ENCODE data around the gene OGFR. TPM values are rescaled to one million over a fixed set of nuclear protein-coding genes. Genes with fewer than 3 reads are reported as not detected.

Gene OGFR
- total RNA-seq, 1 experiment from 2014 or later = 55.0 TPM

DNA sequence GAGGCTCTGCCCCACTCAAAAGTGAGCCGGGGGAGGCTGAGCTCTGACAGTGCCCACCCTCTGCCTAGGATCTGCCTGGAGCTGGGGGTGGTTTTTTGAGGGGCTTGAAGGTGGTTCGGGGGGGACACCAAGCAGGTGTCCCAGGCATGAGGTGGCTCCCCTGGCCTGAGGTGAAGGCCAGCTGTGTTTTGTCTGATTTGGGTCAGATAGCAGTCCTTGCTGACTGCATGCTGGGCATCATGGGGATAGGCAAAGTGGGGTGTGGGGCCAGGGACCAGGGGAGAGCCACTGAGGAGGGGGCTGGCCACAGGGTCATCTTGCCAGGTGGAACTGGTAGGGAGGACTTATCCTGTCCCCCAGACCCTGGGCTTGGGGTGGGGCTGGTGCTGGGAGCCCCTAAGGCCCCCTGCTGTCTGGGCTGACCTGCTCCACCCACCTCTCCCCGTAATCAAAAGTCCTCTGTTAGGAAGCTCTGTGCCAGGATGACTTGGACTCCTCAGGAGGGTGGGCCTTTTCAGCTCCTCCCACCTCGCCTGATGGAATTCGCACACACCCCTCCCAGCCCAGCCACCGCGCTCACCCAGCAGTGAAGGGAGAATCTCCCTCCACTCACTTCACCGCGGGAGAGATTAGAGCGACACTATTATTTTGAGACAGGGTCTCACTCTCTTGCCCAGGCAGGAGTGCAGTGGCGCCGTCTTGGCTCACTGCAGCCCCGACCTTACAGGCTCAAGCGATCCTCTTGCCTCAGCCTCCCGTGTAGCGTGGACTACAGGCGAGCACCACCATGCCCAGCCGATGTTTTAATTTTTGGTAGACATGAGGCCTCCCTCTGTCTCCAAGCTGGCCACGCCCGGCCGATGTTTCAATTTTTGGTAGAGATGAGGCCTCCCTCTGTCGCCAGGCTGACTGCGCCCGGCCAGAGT is 10.7 kb downstream of the OGFR start:
- peak; percentile 79 for DNase-seq (ENCODE audit: low read depth)

DNA sequence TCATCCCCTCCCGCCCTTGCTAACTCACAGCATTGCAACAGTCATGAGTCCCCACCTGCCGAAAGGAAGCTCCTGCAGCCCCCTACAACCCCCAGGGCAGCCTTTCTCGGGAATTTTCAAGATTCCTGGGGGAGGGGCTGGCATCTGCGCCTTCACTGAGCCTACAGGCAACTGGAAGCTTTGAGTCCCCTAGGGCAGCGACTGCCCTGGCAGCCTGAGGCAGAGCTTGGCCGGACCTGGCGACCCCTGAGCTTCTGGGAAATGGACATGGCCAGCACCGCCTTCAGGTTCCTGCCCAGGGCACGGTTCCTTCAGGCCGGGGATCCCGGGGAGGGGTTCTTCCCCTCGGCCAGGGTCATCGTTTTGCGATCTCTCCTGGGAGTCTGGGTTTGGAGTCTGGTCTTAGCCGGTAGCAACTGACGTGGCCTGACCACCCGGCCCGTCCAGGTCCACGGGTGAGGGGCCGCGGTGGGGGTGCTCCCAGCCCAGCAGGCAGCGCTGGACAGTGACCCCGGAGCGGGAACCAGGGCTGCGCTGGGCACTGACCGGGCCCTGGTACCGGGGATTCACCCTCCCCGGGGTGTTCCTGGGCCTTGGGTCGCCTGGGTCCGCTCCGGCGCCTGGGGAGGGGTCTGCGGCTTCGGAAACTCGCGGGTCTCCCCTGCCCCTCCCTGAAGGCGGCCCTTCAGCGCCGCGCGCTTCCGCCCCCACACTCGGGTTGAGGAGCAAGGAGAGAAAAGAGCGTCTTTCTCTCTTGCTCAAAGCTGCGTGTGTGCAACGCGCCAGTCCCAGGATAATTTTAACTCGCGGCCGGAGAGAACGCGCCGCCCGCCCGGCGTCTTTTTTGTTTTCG is 11.6 kb downstream of the OGFR start:
- no peak for DNase-seq (ENCODE audit: low read depth)

DNA sequence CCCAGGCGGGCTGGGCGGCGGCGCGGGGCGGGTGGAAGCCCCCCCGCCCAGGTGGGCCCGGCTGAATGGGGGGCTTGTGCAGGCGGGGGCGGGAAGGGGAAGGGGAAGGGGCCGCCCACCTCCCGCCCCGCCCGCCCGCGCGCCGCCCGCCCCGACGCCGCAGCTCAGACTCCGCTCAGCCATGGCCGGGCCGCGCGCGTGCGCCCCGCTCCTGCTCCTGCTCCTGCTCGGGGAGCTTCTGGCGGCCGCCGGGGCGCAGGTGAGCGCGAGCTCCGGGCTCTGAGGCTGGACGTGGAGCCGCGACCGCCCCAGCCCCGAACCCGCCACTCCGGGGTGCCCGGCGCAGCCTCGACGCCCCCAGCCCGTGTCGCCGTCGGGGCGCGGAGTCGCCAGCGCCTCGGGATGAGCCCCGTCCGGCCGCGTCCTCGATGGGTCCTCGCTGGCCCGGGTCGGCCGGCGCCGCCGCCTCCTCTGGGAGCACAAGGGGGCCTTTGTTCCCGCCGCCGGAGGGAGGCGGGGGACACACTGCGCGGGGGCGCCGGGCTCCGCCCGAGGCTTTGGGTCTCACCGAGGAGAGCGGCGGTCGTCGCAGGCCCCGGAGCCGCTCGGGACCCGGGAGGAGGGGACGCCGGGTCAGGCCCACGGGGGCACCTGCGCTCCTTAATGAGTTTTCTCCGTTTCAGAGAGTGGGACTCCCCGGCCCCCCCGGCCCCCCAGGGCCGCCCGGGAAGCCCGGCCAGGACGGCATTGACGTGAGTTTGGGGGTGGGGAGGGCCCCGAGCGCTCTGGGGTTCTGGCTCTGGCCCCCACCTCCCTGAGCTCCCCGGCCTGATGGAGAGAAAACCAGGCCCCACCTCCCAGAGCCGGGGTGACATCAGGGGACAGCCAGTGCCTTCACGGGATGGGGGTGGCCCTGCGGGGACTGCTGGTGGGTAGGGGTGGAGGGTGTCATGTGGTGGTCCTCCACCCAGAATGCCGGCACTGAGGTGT is 12.5 kb downstream of the OGFR start, which contains the start of gene COL9A3:
Gene COL9A3, plus strand, starts transcription at position 167 of the 990 bp plus-strand sequence. Its CDS starts 15 bp downstream, at position 182.
- no peak for DNase-seq (ENCODE audit: low read depth)

DNA sequence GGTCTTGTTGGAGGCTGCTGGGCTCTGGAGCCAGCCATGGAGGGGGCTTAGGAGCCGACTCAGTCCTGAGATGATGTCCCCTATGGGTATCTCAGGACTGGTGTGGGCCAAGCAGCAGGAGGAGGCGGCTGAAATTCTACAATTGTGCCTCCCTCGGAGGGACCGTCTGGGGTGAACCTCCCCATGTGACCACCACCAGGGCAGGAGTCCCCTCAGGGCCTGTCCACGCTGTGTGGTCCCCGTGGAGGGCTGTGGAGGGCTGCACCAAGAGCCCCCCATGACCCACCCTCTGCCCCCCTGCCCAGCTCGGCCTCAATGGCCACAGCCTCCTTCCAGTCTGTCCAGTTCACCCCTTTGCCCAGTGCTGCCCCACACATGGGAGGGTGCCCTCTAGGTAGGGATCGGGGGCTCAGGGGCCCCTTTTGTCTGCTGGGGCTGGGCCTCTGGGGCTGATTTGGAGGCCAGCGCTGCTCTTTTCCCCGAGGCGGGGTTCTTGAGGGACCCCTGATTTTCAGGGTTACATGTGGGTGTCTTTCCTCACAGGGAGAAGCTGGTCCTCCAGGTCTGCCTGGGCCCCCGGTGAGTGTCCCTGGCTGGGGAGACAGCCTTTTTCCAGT is 13.4 kb downstream of the OGFR start:
- DNase-seq (ENCODE audit: low read depth) = no peak

DNA sequence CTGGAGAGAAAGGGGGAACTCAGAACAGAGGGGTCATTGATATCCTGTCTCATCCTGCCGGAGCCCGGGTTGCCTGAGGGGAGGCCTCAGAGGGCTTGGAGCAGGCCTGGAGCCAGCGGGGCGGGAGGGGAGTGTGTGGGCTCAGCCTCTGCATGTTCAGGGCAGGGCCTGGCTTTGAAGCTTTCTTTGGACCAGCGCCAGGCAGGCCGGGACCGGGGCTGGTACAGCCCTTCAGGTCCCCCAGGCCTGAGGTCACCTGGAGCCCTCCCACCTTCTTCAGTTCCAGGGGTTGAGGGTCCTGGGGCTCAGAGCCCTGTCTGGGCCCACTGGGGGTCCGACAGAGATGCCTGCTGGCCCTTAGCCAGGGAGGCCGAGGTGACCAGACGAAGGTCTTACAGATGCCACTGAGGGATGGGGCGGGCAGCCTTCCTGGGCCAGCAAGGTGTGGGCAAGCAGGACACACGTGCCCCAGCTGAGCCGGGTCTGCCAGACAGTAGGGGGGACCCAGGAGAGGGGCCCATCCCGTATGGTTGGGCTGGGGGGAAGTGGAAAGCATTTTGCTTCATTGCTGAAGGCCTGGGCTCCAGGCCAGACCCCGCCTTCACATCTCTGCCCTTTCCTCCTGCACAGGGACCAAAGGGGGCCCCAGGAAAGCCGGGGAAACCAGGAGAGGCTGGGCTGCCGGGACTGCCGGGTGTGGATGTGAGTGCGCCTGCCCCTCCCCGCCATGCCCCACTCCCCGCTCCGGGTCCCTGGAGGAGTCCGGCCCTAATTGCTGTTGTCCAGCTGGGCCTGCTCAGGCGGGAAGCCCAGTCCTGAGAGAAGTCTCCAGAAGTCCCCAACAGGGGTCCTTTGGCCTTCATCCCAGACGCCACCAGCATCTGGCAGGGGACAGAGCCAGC is 14.2 kb downstream of the OGFR start:
- peak; percentile 82 for DNase-seq (ENCODE audit: low read depth)

DNA sequence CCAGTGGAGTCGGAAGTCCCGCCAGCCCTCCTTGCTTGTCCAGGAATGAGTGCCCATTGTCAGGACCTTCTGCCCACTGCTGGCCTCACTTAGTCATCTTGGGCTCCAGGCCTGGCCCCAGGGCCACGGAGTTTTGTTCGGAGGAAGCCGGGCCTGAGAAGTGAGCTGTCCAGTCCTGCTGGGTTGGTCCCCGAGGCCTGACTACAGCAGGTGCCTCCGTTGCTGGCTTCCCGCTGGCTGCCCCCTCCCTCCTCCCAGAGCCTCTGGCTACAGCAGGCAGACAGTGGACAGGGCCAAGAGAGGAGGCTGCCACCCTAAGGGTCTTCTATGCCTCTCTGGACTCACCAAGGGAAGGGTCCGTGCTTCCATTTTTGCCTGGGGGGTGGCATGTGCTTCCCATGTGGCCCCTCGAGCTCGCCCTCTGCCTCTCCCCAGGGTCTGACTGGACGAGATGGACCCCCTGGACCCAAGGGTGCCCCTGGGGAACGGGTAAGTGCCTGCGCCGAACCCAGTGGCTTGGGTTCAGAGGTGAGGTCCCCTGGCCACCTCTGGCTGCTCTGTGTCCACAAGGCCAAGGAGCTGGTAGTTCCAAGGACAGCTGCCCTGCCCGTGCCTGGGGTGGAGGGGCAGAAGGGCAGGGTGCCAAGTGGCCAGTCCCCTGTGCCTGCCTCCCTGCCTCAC is 15.0 kb downstream of the OGFR start:
- no peak for DNase-seq (ENCODE audit: low read depth)

DNA sequence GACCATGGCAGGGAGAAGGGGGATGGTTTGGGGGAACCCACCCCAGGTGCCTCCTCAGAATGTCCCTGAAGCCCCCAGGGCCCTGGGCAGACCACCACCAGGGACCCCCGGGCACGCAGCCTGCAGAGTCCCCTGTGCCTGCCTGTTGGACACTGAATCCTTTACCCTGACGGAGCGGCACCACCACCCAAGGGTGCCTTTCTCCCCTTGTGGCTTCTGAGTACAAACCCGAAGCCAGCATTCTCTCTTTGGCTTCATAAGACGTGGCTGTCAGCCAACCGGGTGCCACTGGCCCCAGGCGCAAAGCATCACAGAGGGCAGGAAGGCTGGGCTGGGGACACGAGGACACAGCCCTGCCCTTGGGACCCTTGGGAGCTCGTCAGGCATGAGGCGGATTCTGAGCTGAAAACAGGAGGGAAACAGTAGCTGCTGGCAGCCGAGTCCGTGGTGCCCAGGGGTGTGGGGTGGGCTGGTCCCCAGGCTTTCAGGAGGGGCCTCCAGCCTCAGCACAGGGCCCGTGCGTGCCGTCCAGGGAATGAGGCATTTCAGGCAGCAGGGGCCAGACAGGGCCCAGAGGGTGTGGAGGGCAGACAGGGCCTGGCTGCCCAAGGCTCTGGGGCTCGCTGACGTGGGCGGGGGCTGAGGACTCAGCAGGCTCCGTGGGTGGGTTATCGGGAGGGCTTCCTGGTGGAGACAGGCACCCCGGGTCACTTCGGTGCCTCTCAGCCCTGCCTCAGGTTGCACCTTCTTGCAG is 15.8 kb downstream of the OGFR start:
- DNase-seq (ENCODE audit: low read depth) = no peak

DNA sequence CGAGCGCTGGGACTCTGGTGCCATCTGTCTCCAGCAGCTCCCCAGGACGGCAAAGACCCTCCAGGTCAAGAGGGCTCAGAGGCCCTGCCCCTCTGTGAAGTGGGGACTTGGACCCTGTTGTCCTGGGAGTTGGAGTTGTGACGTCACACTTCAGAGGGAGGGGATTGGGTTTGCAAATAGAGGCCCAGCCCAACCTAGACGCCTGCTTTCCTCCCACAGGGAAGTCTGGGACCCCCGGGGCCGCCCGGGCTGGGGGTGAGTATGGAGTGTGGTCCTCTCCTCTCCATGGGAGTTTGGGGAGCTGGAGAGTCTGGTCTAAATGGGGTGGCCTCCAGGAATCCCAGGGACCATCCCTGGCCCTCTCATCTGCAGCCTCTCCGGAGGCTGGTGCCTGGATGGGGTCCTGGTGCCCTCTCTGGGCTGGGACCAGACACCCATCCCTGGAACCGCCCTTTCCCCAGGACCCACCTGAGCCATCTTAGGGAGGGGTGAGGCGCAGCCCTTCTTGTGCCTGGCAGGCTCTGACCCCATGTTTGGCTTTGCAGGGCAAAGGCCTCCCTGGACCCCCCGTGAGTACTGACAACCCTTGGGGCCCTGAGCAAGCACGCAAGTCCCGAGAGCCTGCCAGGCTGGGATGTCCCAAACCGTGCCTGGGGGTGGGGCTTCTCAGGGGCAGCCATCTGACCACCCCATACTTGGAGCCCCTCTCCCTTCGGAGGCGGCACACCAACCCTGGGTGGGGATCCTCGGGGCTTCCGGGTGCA is 16.5 kb downstream of the OGFR start:
- no peak for DNase-seq (ENCODE audit: low read depth)

DNA sequence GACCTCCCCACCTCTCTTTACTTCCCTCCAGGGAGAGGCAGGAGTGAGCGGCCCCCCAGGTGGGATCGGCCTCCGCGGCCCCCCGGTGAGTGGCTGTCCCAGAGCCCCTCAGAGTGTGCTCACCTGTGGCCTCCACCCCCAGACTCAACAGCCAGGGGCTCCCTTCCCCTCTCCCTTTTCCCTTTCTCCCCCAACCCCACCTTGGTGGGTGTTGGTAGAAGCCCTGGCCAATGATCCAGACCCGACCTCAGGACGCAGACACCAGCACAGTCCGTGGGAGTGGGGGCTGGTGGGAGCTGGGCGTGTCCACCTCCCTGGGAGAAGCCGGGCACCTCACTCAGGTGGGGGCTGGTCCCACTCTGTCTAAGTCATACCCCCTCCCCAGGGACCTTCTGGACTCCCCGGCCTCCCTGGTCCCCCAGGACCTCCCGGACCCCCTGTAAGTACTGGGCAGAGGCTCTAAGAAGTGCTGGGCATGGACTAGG is 17.1 kb downstream of the OGFR start:
- DNase-seq (ENCODE audit: low read depth) = no peak

DNA sequence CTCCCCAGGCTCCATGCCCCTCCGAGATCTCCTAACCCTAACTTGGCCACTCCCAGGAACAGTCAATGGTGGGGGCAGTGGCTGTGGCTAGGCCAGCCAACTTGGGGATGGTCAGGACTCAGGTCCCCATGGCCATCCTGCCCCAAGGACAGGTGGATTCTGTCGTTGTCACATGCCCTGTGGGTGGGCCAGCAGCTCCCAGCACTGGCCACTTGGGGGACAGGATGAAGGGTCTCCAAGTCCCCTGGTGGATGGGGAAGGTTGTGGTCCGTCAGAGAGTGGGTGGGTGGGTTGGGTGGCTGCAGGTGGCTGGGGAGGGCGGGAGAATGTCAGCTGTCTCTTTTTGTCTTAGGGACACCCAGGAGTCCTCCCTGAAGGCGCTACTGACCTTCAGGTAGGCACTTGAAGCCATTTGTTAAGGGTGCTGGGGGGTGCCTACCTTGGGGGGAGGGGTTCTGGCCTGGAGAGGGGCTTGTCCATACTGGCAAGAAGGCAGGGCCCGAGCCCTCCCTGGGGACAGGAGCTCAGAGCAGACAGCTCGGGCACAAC is 17.7 kb downstream of the OGFR start:
- DNase-seq (ENCODE audit: low read depth) = no peak

DNA sequence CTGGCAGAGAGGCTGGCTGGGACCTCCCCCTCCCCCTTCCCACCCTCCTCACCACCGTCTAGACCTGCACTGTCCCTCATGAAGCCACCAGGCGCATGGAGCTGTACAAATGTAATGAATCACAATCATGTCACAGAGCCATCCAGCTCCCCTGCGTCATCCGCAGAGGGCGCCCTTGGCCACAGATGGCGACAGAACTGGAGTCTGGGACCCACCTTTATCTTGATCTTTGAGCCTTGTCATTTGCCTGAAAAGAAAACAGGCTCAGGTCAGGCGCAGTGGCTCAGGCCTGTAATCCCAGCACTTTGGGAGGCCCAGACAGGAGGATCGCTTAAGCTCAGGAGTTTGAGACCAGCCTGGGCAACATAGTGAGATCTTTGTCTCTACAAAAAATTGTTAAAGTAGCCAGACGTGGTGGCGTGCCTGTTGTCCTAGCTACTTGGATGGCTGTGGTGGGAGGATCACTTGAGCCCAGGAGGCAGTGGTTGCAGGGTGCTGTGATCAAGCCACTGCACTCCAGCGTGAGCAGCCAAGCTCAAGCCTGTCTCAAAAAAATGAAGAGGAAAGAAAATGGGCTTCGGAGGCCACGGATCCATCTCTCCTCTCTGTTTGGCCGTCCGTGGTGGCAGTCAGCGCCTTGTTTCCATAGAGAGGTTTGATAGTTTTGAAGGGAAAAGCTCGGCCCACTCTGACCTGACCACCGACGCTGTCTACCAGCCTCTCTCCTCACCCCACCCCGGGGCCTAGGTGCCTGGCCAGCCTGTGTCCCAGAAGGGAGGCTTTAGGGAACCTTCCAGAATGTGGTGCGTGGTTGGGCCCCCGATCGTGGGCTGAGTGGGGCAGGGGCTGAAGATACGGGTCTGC is 18.4 kb downstream of the OGFR start:
- DNase-seq (ENCODE audit: low read depth) = peak; percentile 75

DNA sequence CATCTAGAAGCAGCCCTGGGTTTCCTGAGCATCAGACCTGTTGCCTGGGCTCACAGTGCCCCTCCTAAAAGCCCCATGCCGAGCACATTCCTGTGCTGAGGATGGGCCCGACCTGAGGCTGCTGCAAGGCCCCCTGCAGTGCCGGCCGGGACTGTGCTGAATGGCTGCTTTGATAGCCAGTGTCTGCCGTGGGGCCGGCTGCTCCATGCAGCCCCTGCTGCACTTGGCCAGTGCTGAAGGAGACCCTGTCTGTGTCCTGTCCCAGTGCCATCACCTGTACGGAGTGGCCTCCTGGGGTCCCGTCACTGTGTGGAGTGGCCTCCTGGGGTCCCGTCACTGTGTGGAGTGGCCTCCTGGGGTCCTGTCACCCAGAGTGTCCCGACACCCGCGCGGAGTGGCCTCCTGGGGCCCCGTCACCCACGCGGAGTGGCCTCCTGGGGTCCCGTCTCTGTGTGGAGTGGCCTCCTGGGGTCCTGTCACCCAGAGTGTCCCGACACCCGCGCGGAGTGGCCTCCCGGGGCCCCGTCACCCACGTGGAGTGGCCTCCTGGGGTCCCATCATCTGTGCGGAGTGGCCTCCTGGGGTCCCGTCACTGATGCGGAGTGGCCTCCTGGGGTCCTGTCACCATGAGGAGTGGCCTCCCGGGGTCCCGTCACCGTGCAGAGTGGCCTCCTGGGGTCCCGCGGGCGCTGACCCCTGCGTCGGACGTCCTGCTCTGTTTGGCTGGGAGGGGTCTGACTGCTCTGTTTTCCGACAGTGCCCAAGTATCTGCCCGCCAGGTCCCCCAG is 19.2 kb downstream of the OGFR start:
- no peak for DNase-seq (ENCODE audit: low read depth)

DNA sequence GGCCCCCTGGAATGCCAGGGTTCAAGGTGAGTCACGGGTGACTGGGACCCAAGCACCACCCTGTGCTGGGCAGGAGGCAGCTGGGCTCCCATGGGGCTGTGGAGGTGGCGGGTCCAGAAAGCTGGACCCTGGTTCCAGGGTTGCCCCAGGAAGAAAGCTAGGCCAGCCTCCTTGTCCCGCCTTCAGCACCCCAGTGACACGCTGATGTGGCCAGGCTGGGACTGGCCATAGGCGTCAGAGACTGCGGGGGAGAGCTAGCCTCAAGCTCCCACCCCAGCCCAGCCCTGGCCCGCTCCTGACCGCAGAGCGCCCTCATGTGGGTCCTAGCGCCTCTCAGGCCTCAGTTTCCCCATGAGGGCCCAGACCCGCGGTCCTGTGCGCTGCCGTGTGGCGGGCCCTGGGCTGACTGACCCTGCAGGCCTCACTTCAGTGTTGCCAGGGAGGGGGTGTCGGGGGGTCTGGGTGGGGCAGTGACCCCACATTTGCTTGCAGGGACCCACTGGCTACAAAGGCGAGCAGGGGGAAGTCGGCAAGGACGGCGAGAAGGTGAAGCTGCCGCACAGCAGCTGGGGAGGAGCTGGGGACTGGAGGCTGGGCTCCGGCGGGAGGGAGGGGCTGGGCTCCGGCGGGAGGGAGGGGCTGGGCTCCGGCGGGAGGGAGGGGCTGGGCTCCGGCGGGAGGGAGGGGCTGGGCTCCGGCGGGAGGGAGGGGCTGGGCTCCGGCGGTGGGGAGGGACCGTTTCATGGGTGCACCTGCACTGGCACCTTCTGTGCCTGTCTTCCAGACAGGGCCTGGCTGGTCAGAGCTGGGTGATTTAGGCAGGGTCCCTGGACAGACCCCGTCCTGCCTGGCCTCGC is 20.1 kb downstream of the OGFR start:
- DNase-seq (ENCODE audit: low read depth) = no peak

DNA sequence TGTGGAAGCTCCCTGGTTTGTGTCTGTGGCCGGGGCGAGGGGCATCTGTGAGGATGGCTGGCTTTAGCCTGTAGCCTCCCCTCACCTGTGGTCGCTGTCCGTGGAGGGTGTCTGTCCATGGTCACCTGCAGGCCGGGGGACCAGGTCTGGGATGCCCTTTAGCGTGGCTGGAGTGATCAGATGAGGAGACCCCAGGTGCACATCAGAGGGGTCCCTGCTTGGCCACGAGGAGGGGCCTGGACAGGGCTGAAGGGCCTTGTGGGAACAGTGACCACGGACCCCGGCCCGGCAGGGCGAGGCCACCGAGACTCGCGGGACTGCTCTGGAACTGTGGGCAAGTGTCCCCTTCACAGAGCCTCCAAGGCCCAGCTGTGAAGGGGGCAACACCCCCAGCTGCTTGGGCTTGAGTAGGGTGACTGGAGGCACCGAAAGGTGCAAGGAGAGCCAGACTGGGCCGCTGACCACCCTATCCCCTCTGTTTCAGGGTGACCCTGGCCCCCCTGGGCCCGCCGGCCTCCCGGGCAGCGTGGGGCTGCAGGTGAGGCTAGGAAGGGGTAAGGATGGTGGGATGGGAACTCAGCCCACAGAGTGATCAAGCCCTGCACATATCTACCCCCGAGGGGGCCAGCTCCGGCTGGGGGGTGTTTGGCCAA is 20.8 kb downstream of the OGFR start:
- no peak for DNase-seq (ENCODE audit: low read depth)
